Psoas muscle (tissue), 8 donors: ENCODE results near the gene SEC14L1. TPM values are rescaled to one million over a fixed set of nuclear protein-coding genes. Genes with fewer than 3 reads are reported as not detected.

Experiments
- ATAC-seq, 4 donors: fragments of 200-7000 bp; cut with Tn5 transposase; one replicate each; pipeline ENCODE4 v1.9.1; 2020; ENCODE audit warnings: moderate library complexity in 3 of 4, mild to moderate bottlenecking in 2 of 4
- DNase-seq, 2 donors: peaks; one replicate each; pipeline ENCODE4 v3.0.0-alpha.2; 2020
- H3K27ac ChIP-seq: fragments of 200-600 bp; one replicate; pipeline ENCODE4 v1.8.0; 2022
- H3K27me3 ChIP-seq, 3 donors: fragments of 200-600 bp in 1 of 3; one replicate each; pipeline versions ENCODE4 v1.6.1 to v1.8.0; 2013 to 2022; ENCODE audit warnings: low read length in 2 of 3, mild to moderate bottlenecking in 2 of 3, moderate library complexity in 1 of 3; ENCODE audit not compliant: insufficient read depth in 3 of 3
- H3K36me3 ChIP-seq, 2 donors: fragments of 200-600 bp in 1 of 2; one replicate each; pipeline versions ENCODE4 v1.6.1 to v1.8.0; 2013 to 2022; ENCODE audit warnings: low read depth in 1 of 2, mild to moderate bottlenecking in 1 of 2, moderate library complexity in 1 of 2; ENCODE audit not compliant: insufficient read depth in 1 of 2
- H3K4me1 ChIP-seq: fragments of 200-600 bp; one replicate; pipeline ENCODE4 v1.8.0; 2022
- H3K4me3 ChIP-seq: fragments of 200-600 bp; one replicate; pipeline ENCODE4 v1.8.0; 2022; ENCODE audit warnings: mild to moderate bottlenecking
- H3K9me3 ChIP-seq: fragments of 200-600 bp; one replicate; pipeline ENCODE4 v1.8.0; 2022
- CTCF ChIP-seq: fragments of 200-600 bp; IDR thresholded peaks from one replicate; pipeline ENCODE4 v1.8.0; 2022; ENCODE audit warnings: antibody characterized with exemption
- WGBS, 3 donors: extraction: QIAGEN DNeasy Blood & Tissue Kit; methylation state at CpG; one replicate each; pipeline versions ENCODE4 v1.1.6 to v1.1.7; 2013; 5-methylcytosine and 5-hydroxymethylcytosine counted together
- intact Hi-C, 2 donors: fragments of 100-400 bp; cut with DNase I; formaldehyde crosslinking; loops; one replicate each; pipeline versions ENCODE4 v1.11.0 to v1.14.2; 2022
- polyA plus RNA-seq, 3 donors: library from polyadenylated mRNA; stranded (reverse); fragments of 200-250 nt; gene quantifications; one replicate each; pipeline ENCODE4 v1.2.3, GENCODE V29; 2013
- total RNA-seq, 4 donors: library from RNA; stranded (reverse); fragmentation: NEBNext Ultra II Directional in 2 of 4; extraction: Animal tissue kit (Norgen Biotek cat#: 25700) in 2 of 4; gene quantifications; one replicate each; pipeline versions ENCODE4 v1.2.1 to v1.2.4, GENCODE V29; 2021 to 2023
- donor health status: healthy with polysubstance abuse.
- donor health status: DM: no; HTN: no; CAD: no; lungs with moderate emphysema.
- donor health status: Bipolar disorder and iron deficiency.
- donor health status: healthy.
- donor health status: DM: yes; HTN: yes; CAD: no.
- donor health status: DM: no; HTN: no; CAD: no.
- donor health status: DM: no; HTN: no; CAD: no.
- donor health status: DM: yes; HTN: yes; CAD: no.

The SEC14L1 gene
- total and polyA plus RNA-seq, 7 donors = 38.6 to 98.9 (median 69.1) TPM

DNA sequence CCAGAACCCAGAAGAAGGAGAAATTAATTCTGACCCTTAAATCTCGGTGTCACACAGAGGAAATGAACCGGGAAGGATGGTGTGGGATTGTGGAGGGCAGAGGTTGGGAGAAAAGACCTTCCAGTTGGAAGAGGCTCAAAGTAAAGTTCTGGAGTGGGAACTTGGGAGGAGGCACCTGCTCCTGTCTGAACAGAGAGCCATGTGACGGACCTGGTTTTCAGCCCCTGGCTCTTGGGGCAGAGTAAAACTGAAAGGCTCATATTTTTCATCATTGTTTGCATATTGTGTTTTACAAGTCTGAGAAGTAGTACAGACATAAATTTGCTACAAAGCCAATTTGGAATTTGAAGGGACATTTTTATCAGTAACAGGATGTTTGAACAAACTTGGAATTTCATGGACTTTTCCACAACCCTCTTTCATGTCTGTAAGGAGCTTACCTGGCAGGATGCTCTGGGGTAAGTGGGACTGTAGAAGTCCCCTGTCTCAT is 24.4 kb upstream of the SEC14L1 start:
- ATAC-seq (no peak), DNase-seq (no peak)
- Histone ChIP-seq H3K9me3 (no peaks in the 10 kb centered on the region), H3K27me3 (no peaks in the 10 kb centered on the region), H3K27ac (peak overlapping the region; percentile 55), H3K4me3 (no peak overlapping the region), H3K4me1 (peaks cover 15% of the 10 kb centered on the region), H3K36me3 (no peaks in the 10 kb centered on the region)
- WGBS, 3 donors = 42 to 57% (median 55%) methylated on average over 3 of the region's 3 CpGs
- no peak for TF ChIP-seq CTCF
- intact Hi-C loops = no loop called here

DNA sequence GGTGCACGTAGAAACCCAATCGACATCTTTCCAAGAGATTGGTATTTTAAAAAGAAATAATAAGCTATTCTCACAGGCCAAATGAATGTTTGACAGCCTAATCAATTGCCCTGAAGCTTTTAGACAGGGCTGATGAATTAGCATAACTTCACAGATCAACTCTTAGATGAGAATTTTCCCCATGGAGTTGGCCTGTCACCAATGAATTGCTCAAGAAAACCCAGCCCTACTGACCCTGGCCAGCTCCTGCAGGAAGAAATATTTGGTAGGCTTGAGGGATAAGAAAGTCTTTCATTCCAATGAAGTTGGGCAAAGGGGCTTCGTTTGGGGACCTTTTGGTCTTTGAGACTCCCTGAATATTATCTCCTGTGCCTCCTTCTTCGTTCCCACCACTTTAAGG is 23.4 kb upstream of the SEC14L1 start:
- H3K27ac ChIP-seq = peak overlapping the region; percentile 69
- H3K4me3 ChIP-seq = no peak overlapping the region
- 85 to 94% (median 87%) methylated on average over 4 of the region's 4 CpGs for WGBS, 3 donors
- no peak for ATAC-seq
- DNase-seq = no peak
- no peak for TF ChIP-seq CTCF
- no peaks in the 10 kb centered on the region for H3K27me3 ChIP-seq
- no peaks in the 10 kb centered on the region for H3K36me3 ChIP-seq
- intact Hi-C loops = no loop called here
- no peaks in the 10 kb centered on the region for H3K9me3 ChIP-seq
- H3K4me1 ChIP-seq = peaks cover 25% of the 10 kb centered on the region

DNA sequence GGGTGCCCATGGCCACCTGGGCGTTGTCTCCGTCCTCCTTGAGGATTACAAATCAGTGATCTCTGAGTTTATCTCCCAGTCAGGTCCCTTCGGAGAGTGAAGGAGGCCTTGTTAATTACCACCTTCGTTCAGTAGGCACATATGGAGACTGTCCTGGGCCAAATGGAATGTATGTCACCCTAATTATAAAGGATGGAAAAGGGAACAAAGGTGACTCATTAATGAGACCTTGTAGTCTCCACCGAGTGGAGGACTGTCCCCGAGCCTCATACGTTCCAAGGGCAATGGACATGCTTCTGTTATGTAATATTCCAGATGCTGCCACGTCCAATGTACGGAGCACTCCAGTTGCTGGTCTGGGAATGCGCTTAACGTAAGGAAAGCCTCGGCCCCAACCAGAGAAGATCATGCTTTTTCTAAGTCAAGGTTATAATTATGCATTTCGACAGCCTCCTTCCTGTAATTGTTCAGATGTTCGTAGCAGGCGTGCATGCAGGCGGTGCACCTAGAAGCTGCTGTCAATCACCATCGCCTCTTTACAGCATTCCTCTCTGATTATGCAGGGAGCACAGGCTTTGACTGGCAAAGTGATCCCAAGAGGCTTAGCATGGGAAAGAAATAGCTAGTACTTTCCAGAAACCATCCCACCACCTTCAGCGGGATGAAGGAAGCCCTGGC is 22.4 kb upstream of the SEC14L1 start:
- peak in 1 of 2 donors; percentile 15 for DNase-seq
- WGBS, 3 donors = 68 to 74% (median 71%) methylated on average over 18 of the region's 18 CpGs

GRCh38 chr17:77119668-77120301 is 21.0 kb upstream of the SEC14L1 start:
- 65 to 67% (median 65%) methylated on average over 10 of the region's 10 CpGs for WGBS, 3 donors

More for the DNA sequence above, 22.4 kb upstream of the SEC14L1 start:
- Histone ChIP-seq H3K36me3 (no peaks in the 10 kb centered on the region), H3K4me1 (peaks cover 25% of the 10 kb centered on the region), H3K4me3 (no peak overlapping the region), H3K9me3 (no peaks in the 10 kb centered on the region), H3K27ac (peak overlapping the region; percentile 72), H3K27me3 (no peaks in the 10 kb centered on the region)
- no peak for TF ChIP-seq CTCF
- intact Hi-C loops = no loop called here
- ATAC-seq = peak in 1 of 4 donors; percentile 38

More at GRCh38 chr17:77119668-77120301, 21.0 kb upstream of the SEC14L1 start:
- no peaks in the 10 kb centered on the region for H3K9me3 ChIP-seq
- no peaks in the 10 kb centered on the region for H3K27me3 ChIP-seq
- peak overlapping the region; percentile 72 for H3K27ac ChIP-seq
- intact Hi-C loops = no loop called here
- H3K36me3 ChIP-seq = no peaks in the 10 kb centered on the region
- ATAC-seq = no peak
- H3K4me1 ChIP-seq = peaks cover 32% of the 10 kb centered on the region
- TF ChIP-seq CTCF = no peak
- no peak overlapping the region for H3K4me3 ChIP-seq
- DNase-seq = no peak
